Tracheal epithelial cell (primary cell): Measurements from ENCODE around the gene HSD17B10. TPM values are rescaled to one million over a fixed set of nuclear protein-coding genes. Genes with fewer than 3 reads are reported as not detected.

ENCODE experiments used
- total RNA-seq: library from RNA; depleted of rRNA; stranded (reverse); fragments of >200 nt; gene quantifications from 2 replicates; pipeline ENCODE4 v1.2.1, GENCODE V29; 2014

Gene HSD17B10
- 43.6 and 55.0 TPM in 2 replicates for total RNA-seq

GRCh38 chrX:53433651-53434639 is at the start of gene HSD17B10:
HSD17B10 (minus strand) TSS chrX:53434370; CDS start chrX:53434345, 25 bp downstream.

GRCh38 chrX:53422861-53423306 is 11.3 kb downstream of the HSD17B10 start, which contains the start of gene RIBC1:
RIBC1 (plus strand) TSS chrX:53422873; CDS start chrX:53426277, 3,404 bp downstream.

GRCh38 chrX:53422086-53422860 is 11.9 kb downstream of the HSD17B10 start, which contains the start of gene SMC1A:
SMC1A (minus strand) TSS chrX:53422654; CDS start chrX:53422600, 54 bp downstream.

Other genes starting within 250 kb of the HSD17B10 start
- 79.7 and 106 TPM in 2 replicates for gene KDM5C, start 209.2 kb downstream of the HSD17B10 start, total RNA-seq
- gene IQSEC2, start 152.8 kb downstream of the HSD17B10 start, total RNA-seq: 4.1 and 9.8 TPM in 2 replicates
- 4.9 and 7.2 TPM in 2 replicates for gene SMC1A, start 11.7 kb downstream of the HSD17B10 start, total RNA-seq
- gene RIBC1, start 11.5 kb downstream of the HSD17B10 start, total RNA-seq: 0.43 and 0.48 TPM in 2 replicates